Measurements from ENCODE around the gene GNAI2. TPM values are rescaled to one million over a fixed set of nuclear protein-coding genes. Genes with fewer than 3 reads are reported as not detected.
"Not testable (repeated sequence)": the region's sequence is repeated elsewhere in the genome, so short reads cannot be mapped to it uniquely, and the experiment has no call there.

GNAI2 gene
- total and polyA plus RNA-seq, 2 experiments from 2014 or later: 179 to 255 TPM

GRCh38 chr3:50268703-50269451 is 32.9 kb downstream of the GNAI2 start, which contains the start of gene SEMA3B:
Gene SEMA3B (plus strand): TSS chr3:50269147. CDS start chr3:50269241, 94 bp downstream.
- H3K4me1 ChIP-seq (ENCODE audit: low read depth): peaks cover 35% of the 10 kb centered on the region
- TF ChIP-seq CTCF (IDR thresholded peaks at IDR 0.05; ENCODE audit: low read depth, low read length): no peak
- H3K27ac ChIP-seq: peak within 1 kb of the TSS; percentile 98
- H3K36me3 ChIP-seq: no peaks in the 10 kb centered on the region
- H3K9me3 ChIP-seq (ENCODE audit: low read depth): no peaks in the 10 kb centered on the region
- DNase-seq (ENCODE audit: low read depth in 1 of 2, low spot score in 1 of 2): no peak
- peaks cover 9% of the 10 kb centered on the region for H3K27me3 ChIP-seq
- H3K4me3 ChIP-seq: no peak within 1 kb of the TSS

GRCh38 chr3:50269460-50269859 is 33.5 kb downstream of the GNAI2 start:
- Histone ChIP-seq H3K9me3 (ENCODE audit: low read depth) (no peaks in the 10 kb centered on the region), H3K36me3 (no peaks in the 10 kb centered on the region), H3K4me1 (ENCODE audit: low read depth) (peaks cover 30% of the 10 kb centered on the region), H3K27me3 (peaks cover 14% of the 10 kb centered on the region), H3K4me3 (no peak overlapping the region), H3K27ac (no peak overlapping the region)
- DNase-seq (ENCODE audit: low read depth in 1 of 2, low spot score in 1 of 2): no peak
- no peak for TF ChIP-seq CTCF (IDR thresholded peaks at IDR 0.05; ENCODE audit: low read depth, low read length)

GRCh38 chr3:50269977-50270413 is 34.0 kb downstream of the GNAI2 start:
- H3K4me1 ChIP-seq (ENCODE audit: low read depth): peaks cover 29% of the 10 kb centered on the region
- no peak for DNase-seq (ENCODE audit: low read depth in 1 of 2, low spot score in 1 of 2)
- H3K4me3 ChIP-seq: no peak overlapping the region
- H3K27ac ChIP-seq: no peak overlapping the region
- TF ChIP-seq CTCF (IDR thresholded peaks at IDR 0.05; ENCODE audit: low read depth, low read length): no peak
- H3K36me3 ChIP-seq: no peaks in the 10 kb centered on the region
- H3K9me3 ChIP-seq (ENCODE audit: low read depth): no peaks in the 10 kb centered on the region
- peaks cover 19% of the 10 kb centered on the region for H3K27me3 ChIP-seq

GRCh38 chr3:50270422-50271224 is 34.6 kb downstream of the GNAI2 start:
- H3K4me3 ChIP-seq: no peak overlapping the region
- H3K27ac ChIP-seq: no peak overlapping the region
- TF ChIP-seq CTCF (IDR thresholded peaks at IDR 0.05; ENCODE audit: low read depth, low read length): no peak
- DNase-seq (ENCODE audit: low read depth in 1 of 2, low spot score in 1 of 2): no peak
- H3K9me3 ChIP-seq (ENCODE audit: low read depth): no peaks in the 10 kb centered on the region
- H3K36me3 ChIP-seq: no peaks in the 10 kb centered on the region
- H3K4me1 ChIP-seq (ENCODE audit: low read depth): peaks cover 23% of the 10 kb centered on the region
- peaks cover 25% of the 10 kb centered on the region for H3K27me3 ChIP-seq

GRCh38 chr3:50271314-50271936 is 35.4 kb downstream of the GNAI2 start:
- Histone ChIP-seq H3K4me3 (no peak overlapping the region), H3K36me3 (no peaks in the 10 kb centered on the region), H3K4me1 (ENCODE audit: low read depth) (peaks cover 15% of the 10 kb centered on the region), H3K9me3 (ENCODE audit: low read depth) (no peaks in the 10 kb centered on the region), H3K27me3 (peaks cover 33% of the 10 kb centered on the region), H3K27ac (no peak overlapping the region)
- no peak for TF ChIP-seq CTCF (IDR thresholded peaks at IDR 0.05; ENCODE audit: low read depth, low read length)
- DNase-seq (ENCODE audit: low read depth in 1 of 2, low spot score in 1 of 2): no peak

- H3K4me1 ChIP-seq (ENCODE audit: low read depth); DNase-seq (ENCODE audit: low read depth in 1 of 2, low spot score in 1 of 2); H3K9me3 ChIP-seq (ENCODE audit: low read depth); H3K4me3 ChIP-seq; H3K36me3 ChIP-seq; H3K27ac ChIP-seq: not testable (repeated sequence)
- H3K27me3 ChIP-seq: peaks cover 35% of the 10 kb centered on the region
These were observed 36.5 kb downstream of the GNAI2 start for GRCh38 chr3:50272538-50272910.

Measured in cardiac muscle cell (in vitro differentiated cells and primary cell).